Testis (tissue), 2 donors: ENCODE results near the gene RIIAD1.

ENCODE experiments used
- CTCF ChIP-seq, 3 experiments: fragments of 450-650 bp in 2 of 3; fragments of 200-600 bp in 1 of 3; sonication (generic) in 1 of 3; IDR thresholded peaks; one replicate each; pipeline ENCODE4 v1.5.1; 2016 to 2019; ENCODE audit warnings: antibody characterized with exemption in 3 of 3, mild to moderate bottlenecking in 2 of 3, moderate library complexity in 1 of 3
- POLR2A ChIP-seq: fragments of 450-650 bp; IDR thresholded peaks from one replicate; pipeline ENCODE4 v1.6.1; 2017; ENCODE audit warnings: antibody characterized with exemption, mild to moderate bottlenecking, moderate library complexity

GRCh38 chr1:151681923-151682322 is 39.4 kb upstream of the RIIAD1 start:
- TF ChIP-seq CTCF (IDR thresholded peaks at IDR 0.05) (no peak), POLR2A (no peak)
